Osteoblast (primary cell): ENCODE results near the gene CACNA2D1. TPM values are rescaled to one million over a fixed set of nuclear protein-coding genes. Genes with fewer than 3 reads are reported as not detected.

Experiments used
- DNase-seq: peaks from one replicate; pipeline ENCODE4 v3.0.0; 2011; ENCODE audit warnings: low spot score, mixed read lengths; ENCODE audit not compliant: insufficient read length; ENCODE audit errors: missing footprints
- H2AFZ ChIP-seq: 2 replicates; pipeline ENCODE4 v1.6.0; 2011; ENCODE audit warnings: mild to moderate bottlenecking, low read length
- H3K27ac ChIP-seq: 2 replicates; pipeline ENCODE4 v1.5.1; 2011; ENCODE audit warnings: mild to moderate bottlenecking, low read depth, low read length, moderate library complexity
- H3K27me3 ChIP-seq: 2 replicates; pipeline ENCODE4 v1.6.0; 2012; ENCODE audit warnings: mild to moderate bottlenecking, control low read depth, inconsistent platforms, low read length, moderate library complexity; ENCODE audit not compliant: insufficient read depth
- H3K36me3 ChIP-seq: 2 replicates; pipeline ENCODE4 v1.5.1; 2011; ENCODE audit warnings: mild to moderate bottlenecking, low read length, control low read depth, moderate library complexity; ENCODE audit not compliant: insufficient read depth
- H3K4me1 ChIP-seq: 2 replicates; pipeline ENCODE4 v1.5.1; 2011; ENCODE audit warnings: mild to moderate bottlenecking, low read length, control low read depth, moderate library complexity; ENCODE audit not compliant: insufficient read depth
- H3K4me2 ChIP-seq: 2 replicates; pipeline ENCODE4 v1.6.0; 2011; ENCODE audit warnings: mild to moderate bottlenecking, low read length; ENCODE audit not compliant: insufficient read depth
- H3K4me3 ChIP-seq: fragments of 200-600 bp; sonication (generic); 3 replicates; pipeline ENCODE4 v1.5.1; 2012; ENCODE audit warnings: mild to moderate bottlenecking, low read length, inconsistent platforms; ENCODE audit not compliant: insufficient read depth
- H3K79me2 ChIP-seq: 2 replicates; pipeline ENCODE4 v1.6.0; 2012; ENCODE audit warnings: mild to moderate bottlenecking, low read length, control low read depth, inconsistent platforms; ENCODE audit not compliant: insufficient read depth
- H3K9me3 ChIP-seq: 2 replicates; pipeline ENCODE4 v1.5.1; 2011; ENCODE audit warnings: low read depth, low read length, control low read depth
- H4K20me1 ChIP-seq: 2 replicates; pipeline ENCODE4 v1.6.0; 2012; ENCODE audit warnings: mild to moderate bottlenecking, low read length, control low read depth; ENCODE audit not compliant: insufficient read depth
- CTCF ChIP-seq: IDR thresholded peaks from 2 replicates; pipeline ENCODE4 v1.5.1; 2011; ENCODE audit warnings: mild to moderate bottlenecking, low read depth, low read length, moderate library complexity; ENCODE audit errors: extremely low read depth
- total RNA-seq: library from RNA; depleted of rRNA; stranded (reverse); fragments of >200 nt; gene quantifications from 2 replicates; pipeline ENCODE4 v1.2.3, GENCODE V29; 2012

The CACNA2D1 gene
- total RNA-seq, 1 donor = 145 TPM

DNA sequence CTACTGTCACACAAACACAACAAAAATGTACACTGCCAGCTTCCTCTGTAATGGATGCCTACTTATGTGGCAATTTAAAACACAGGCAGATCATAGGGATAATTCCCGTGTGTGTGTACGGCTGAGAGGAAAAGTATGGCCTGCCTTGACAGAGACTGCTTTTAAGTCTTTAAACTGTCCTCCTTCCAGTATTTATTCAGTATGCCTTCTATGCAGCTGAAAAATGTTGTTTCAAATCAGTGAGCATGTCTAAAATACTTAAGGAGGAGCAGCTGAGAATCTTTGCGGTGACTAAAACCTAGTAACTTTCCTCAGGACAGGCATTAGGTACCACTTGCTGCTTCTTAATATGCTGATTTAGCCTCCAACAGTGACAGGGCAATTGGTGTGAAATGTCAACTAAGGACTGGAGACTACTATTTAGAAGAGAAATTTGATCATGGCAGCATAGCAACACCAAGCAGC is 126.3 kb downstream of the CACNA2D1 start:
- H3K27me3 ChIP-seq = no peaks in the 10 kb centered on the region
- H3K36me3 ChIP-seq = peaks cover 14% of the 10 kb centered on the region
- peaks cover 12% of the 10 kb centered on the region for H4K20me1 ChIP-seq
- no peak overlapping the region for H3K4me3 ChIP-seq
- peak; percentile 6 for DNase-seq
- H3K79me2 ChIP-seq = peaks cover 10% of the 10 kb centered on the region
- no peak overlapping the region for H3K4me2 ChIP-seq
- no peaks in the 10 kb centered on the region for H3K4me1 ChIP-seq
- no peak overlapping the region for H2AFZ ChIP-seq
- no peak for TF ChIP-seq CTCF
- H3K9me3 ChIP-seq = no peaks in the 10 kb centered on the region
- H3K27ac ChIP-seq = no peak overlapping the region

DNA sequence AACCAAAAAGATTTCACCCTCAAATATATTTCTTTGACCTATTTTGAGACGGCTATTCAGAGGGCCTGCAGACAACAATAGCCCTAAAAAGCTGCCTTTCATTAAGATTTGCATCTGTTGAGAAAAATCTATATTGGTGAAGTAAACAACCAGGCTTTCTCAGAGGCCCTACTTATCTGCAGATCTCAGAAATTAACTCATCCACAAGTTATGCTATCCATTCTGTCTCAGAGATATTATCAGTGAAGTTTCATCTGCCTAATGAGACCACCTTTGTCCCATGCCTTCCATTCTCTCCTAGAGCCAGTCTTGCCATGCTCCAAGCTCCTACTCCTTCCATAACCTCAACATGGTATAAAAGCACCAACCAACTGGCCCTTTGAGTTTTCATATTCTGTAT is 130.3 kb downstream of the CACNA2D1 start:
- H4K20me1 ChIP-seq = peaks cover 7% of the 10 kb centered on the region
- H3K36me3 ChIP-seq = peaks cover 11% of the 10 kb centered on the region
- no peak overlapping the region for H2AFZ ChIP-seq
- H3K27ac ChIP-seq = no peak overlapping the region
- H3K4me1 ChIP-seq = no peaks in the 10 kb centered on the region
- no peak for TF ChIP-seq CTCF
- H3K27me3 ChIP-seq = no peaks in the 10 kb centered on the region
- H3K79me2 ChIP-seq = peaks cover 5% of the 10 kb centered on the region
- no peak for DNase-seq
- no peak overlapping the region for H3K4me2 ChIP-seq
- no peak overlapping the region for H3K4me3 ChIP-seq
- H3K9me3 ChIP-seq = no peaks in the 10 kb centered on the region

DNA sequence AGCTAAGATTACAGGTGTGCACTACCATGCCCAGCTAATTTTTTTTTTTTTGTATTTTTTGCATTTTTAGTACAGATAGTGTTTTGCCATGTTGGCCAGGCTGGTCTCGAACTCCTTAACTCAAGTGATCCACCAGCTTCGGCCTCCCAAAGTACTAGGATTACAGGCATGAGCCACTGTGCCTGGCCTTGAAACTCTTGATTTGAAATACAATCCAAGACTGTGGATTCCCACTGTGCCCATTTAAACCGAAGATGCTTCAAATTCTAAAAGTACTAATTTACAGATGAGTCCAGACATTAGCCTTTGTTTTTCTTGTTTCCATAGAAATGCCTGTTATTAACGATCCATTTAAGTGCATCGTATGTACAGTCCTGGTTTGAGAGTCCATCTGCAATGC is 130.9 kb downstream of the CACNA2D1 start:
- Histone ChIP-seq H3K4me2 (no peak overlapping the region), H3K4me3 (no peak overlapping the region), H4K20me1 (peaks cover 3% of the 10 kb centered on the region), H3K79me2 (peaks cover 5% of the 10 kb centered on the region), H3K27ac (no peak overlapping the region), H3K4me1 (no peaks in the 10 kb centered on the region), H3K9me3 (no peaks in the 10 kb centered on the region), H3K27me3 (no peaks in the 10 kb centered on the region), H3K36me3 (peaks cover 13% of the 10 kb centered on the region), H2AFZ (no peak overlapping the region)
- TF ChIP-seq CTCF = no peak
- no peak for DNase-seq

GRCh38 chr7:82305347-82306005 is 138.1 kb downstream of the CACNA2D1 start:
- Histone ChIP-seq H2AFZ (no peak overlapping the region), H3K27ac (no peak overlapping the region)
- no peak for TF ChIP-seq CTCF

More at GRCh38 chr7:82305347-82306005, 138.1 kb downstream of the CACNA2D1 start:
- Histone ChIP-seq H3K4me2 (no peak overlapping the region), H3K4me1 (no peaks in the 10 kb centered on the region), H4K20me1 (peaks cover 7% of the 10 kb centered on the region), H3K4me3 (no peak overlapping the region), H3K9me3 (no peaks in the 10 kb centered on the region), H3K27me3 (no peaks in the 10 kb centered on the region), H3K79me2 (peaks cover 11% of the 10 kb centered on the region), H3K36me3 (peaks cover 13% of the 10 kb centered on the region)
- DNase-seq = no peak
